GM21360 (cell line): ENCODE results near the gene ITGA11.

ENCODE experiments used
- ATAC-seq: cut with Tn5 transposase; IDR thresholded peaks from one replicate; pipeline ENCODE4 v1.9.1; 2021; ENCODE audit warnings: mild to moderate bottlenecking, moderate library complexity; ENCODE audit not compliant: unreplicated experiment

Gene ITGA11

GRCh38 chr15:68335251-68335650 lies 96.7 kb downstream of the ITGA11 start:
- no peak for ATAC-seq

- no peak for ATAC-seq
Observed at GRCh38 chr15:68334661-68335124, 97.3 kb downstream of the ITGA11 start.

GRCh38 chr15:68333775-68334470 lies 98.0 kb downstream of the ITGA11 start:
- ATAC-seq = no peak

- no peak for ATAC-seq
Observed at GRCh38 chr15:68332266-68332665, 99.7 kb downstream of the ITGA11 start.

- no peak for ATAC-seq
Observed at GRCh38 chr15:68330901-68331300, 101.1 kb downstream of the ITGA11 start.

GRCh38 chr15:68330416-68330815 lies 101.5 kb downstream of the ITGA11 start:
- ATAC-seq = no peak

- ATAC-seq = no peak
Observed at GRCh38 chr15:68328964-68329363, 103.0 kb downstream of the ITGA11 start.

- no peak for ATAC-seq
Observed at GRCh38 chr15:68328443-68328842, 103.5 kb downstream of the ITGA11 start.

GRCh38 chr15:68326711-68327354 lies 105.1 kb downstream of the ITGA11 start:
- ATAC-seq = no peak

- ATAC-seq = no peak
Observed at GRCh38 chr15:68325726-68326125, 106.2 kb downstream of the ITGA11 start.

- no peak for ATAC-seq
Observed at GRCh38 chr15:68322796-68323195, 109.2 kb downstream of the ITGA11 start.

GRCh38 chr15:68321229-68321628 lies 110.7 kb downstream of the ITGA11 start:
- no peak for ATAC-seq

GRCh38 chr15:68319997-68320396 lies 112.0 kb downstream of the ITGA11 start:
- no peak for ATAC-seq

- ATAC-seq = no peak
Observed at GRCh38 chr15:68318931-68319909, 112.7 kb downstream of the ITGA11 start.

GRCh38 chr15:68318008-68318835 lies 113.7 kb downstream of the ITGA11 start:
- ATAC-seq = no peak

GRCh38 chr15:68317281-68318007 lies 114.5 kb downstream of the ITGA11 start:
- no peak for ATAC-seq

GRCh38 chr15:68316061-68316804 lies 115.7 kb downstream of the ITGA11 start:
- no peak for ATAC-seq

GRCh38 chr15:68315495-68316031 lies 116.4 kb downstream of the ITGA11 start:
- no peak for ATAC-seq

GRCh38 chr15:68315035-68315434 lies 116.9 kb downstream of the ITGA11 start:
- ATAC-seq = no peak
